Tibial nerve (tissue), 4 donors: ENCODE data around the gene C12orf56. TPM values are rescaled to one million over a fixed set of nuclear protein-coding genes. Genes with fewer than 3 reads are reported as not detected.
"Not testable (repeated sequence)": the region's sequence is repeated elsewhere in the genome, so short reads cannot be mapped to it uniquely, and the experiment has no call there.

ENCODE experiments used
- DNase-seq, 2 donors: peaks; one replicate each; pipeline ENCODE4 v3.0.0-alpha.2; 2019; ENCODE audit warnings: low spot score in 2 of 2
- H3K27ac ChIP-seq, 4 donors: fragments of 200-600 bp; sonication (generic) in 3 of 4; one replicate each; pipeline ENCODE4 v1.5.1; 2017 to 2019; ENCODE audit warnings: mild to moderate bottlenecking in 1 of 4
- H3K27me3 ChIP-seq, 2 donors: fragments of 200-600 bp; sonication (generic) in 1 of 2; one replicate each; pipeline versions ENCODE4 v1.5.1 to v1.6.0; 2017 to 2019
- H3K36me3 ChIP-seq, 3 donors: fragments of 200-600 bp; sonication (generic); one replicate each; pipeline ENCODE4 v1.5.1; 2018 to 2019
- H3K4me1 ChIP-seq, 4 donors: fragments of 200-600 bp; sonication (generic) in 3 of 4; one replicate each; pipeline ENCODE4 v1.5.1; 2017 to 2019
- H3K4me3 ChIP-seq, 4 donors: fragments of 200-600 bp; sonication (generic) in 3 of 4; one replicate each; pipeline ENCODE4 v1.5.1; 2017 to 2019; ENCODE audit warnings: mild to moderate bottlenecking in 1 of 4, moderate library complexity in 1 of 4
- H3K9me3 ChIP-seq, 4 donors: fragments of 200-600 bp; sonication (generic) in 3 of 4; one replicate each; pipeline ENCODE4 v1.5.1; 2017 to 2019
- EP300 ChIP-seq, 2 donors: sonication (generic); formaldehyde crosslinking; IDR thresholded peaks; one replicate each; pipeline ENCODE4 v1.6.1; 2017; ENCODE audit warnings: antibody characterized with exemption in 2 of 2, mild to moderate bottlenecking in 1 of 2
- POLR2A ChIP-seq, 2 donors: fragments of 450-650 bp; IDR thresholded peaks; one replicate each; pipeline ENCODE4 v1.6.1; 2017; ENCODE audit warnings: antibody characterized with exemption in 2 of 2, mild to moderate bottlenecking in 2 of 2, moderate library complexity in 2 of 2
- WGBS, 2 donors: methylation state at CpG; one replicate each; pipeline ENCODE4 v1.1.5; 2018; 5-methylcytosine and 5-hydroxymethylcytosine counted together
- total RNA-seq, 4 donors: library from RNA; depleted of rRNA; stranded (reverse); fragments of >200 nt; gene quantifications; one replicate each; pipeline ENCODE4 v1.1.0, GENCODE V29; 2016
- TF ChIP-seq, protein P1 (sequence below), 5 experiments: fragments of 200-600 bp in 3 of 5; fragments of 450-650 bp in 2 of 5; sonication (generic) in 3 of 5; IDR thresholded peaks; one replicate each; pipeline ENCODE4 v1.5.1; 2016 to 2019; ENCODE audit warnings: antibody characterized with exemption in 5 of 5, mild to moderate bottlenecking in 3 of 5, moderate library complexity in 2 of 5

The C12orf56 gene
- total RNA-seq, 4 donors from 2014 or later, result 8.7 to 11.6 (median 9.7) TPM

DNA sequence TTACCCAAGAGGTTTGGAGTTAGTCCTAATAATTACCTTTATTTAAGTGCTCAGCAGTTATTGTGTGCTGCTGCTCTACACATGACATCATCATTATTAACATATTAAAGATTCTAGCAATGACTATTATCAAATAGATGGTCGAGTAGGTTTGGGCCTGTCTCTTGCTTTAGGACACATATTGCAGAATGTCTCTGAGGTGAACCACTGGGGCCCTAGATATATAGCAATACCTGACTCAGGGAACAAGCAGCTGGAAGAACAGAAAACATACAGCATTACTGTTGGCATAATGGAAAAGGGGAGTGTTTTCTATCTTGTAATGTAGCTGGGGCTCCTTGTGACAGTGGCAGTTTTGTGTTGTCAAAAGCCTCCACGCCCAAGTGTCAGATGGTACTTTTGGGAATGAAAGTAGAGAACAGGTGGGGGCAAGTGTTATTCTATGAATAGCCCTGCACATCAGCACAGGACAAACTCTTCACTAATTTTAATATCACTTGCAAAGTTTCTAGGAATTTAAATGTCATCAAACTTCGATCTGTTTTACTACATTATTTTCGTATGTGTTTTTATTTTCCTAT is 54.6 kb downstream of the C12orf56 start:
- no peak for DNase-seq
- Histone ChIP-seq H3K4me3 (no peak overlapping the region), H3K36me3 (peaks cover 0 to 6% (median 0%) of the 10 kb centered on the region in 3 donors), H3K4me1 (no peaks in the 10 kb centered on the region), H3K27ac (no peak overlapping the region), H3K9me3 (peaks cover 0 to 4% (median 0%) of the 10 kb centered on the region in 4 donors), H3K27me3 (no peaks in the 10 kb centered on the region)
- WGBS, 2 donors, result 71 to 82% methylated on average over 4 of the region's 4 CpGs
- TF ChIP-seq POLR2A (IDR thresholded peaks at IDR 0.05) (no peak), EP300 (IDR thresholded peaks at IDR 0.05) (no peak)
- TF ChIP-seq, protein P1, sequence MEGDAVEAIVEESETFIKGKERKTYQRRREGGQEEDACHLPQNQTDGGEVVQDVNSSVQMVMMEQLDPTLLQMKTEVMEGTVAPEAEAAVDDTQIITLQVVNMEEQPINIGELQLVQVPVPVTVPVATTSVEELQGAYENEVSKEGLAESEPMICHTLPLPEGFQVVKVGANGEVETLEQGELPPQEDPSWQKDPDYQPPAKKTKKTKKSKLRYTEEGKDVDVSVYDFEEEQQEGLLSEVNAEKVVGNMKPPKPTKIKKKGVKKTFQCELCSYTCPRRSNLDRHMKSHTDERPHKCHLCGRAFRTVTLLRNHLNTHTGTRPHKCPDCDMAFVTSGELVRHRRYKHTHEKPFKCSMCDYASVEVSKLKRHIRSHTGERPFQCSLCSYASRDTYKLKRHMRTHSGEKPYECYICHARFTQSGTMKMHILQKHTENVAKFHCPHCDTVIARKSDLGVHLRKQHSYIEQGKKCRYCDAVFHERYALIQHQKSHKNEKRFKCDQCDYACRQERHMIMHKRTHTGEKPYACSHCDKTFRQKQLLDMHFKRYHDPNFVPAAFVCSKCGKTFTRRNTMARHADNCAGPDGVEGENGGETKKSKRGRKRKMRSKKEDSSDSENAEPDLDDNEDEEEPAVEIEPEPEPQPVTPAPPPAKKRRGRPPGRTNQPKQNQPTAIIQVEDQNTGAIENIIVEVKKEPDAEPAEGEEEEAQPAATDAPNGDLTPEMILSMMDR (IDR thresholded peaks at IDR 0.05), result no peak

GRCh38 chr12:64332938-64333337 is 57.6 kb downstream of the C12orf56 start:
- H3K27ac ChIP-seq, result no peak overlapping the region
- no peak overlapping the region for H3K4me3 ChIP-seq
- no peaks in the 10 kb centered on the region for H3K9me3 ChIP-seq
- no peaks in the 10 kb centered on the region for H3K27me3 ChIP-seq
- H3K4me1 ChIP-seq, result no peaks in the 10 kb centered on the region
- WGBS, 2 donors, result 73 to 80% methylated on average over 2 of the region's 2 CpGs
- DNase-seq, result no peak
- no peaks in the 10 kb centered on the region for H3K36me3 ChIP-seq
- TF ChIP-seq, protein P1 (IDR thresholded peaks at IDR 0.05), result no peak
- no peak for TF ChIP-seq POLR2A (IDR thresholded peaks at IDR 0.05)
- TF ChIP-seq EP300 (IDR thresholded peaks at IDR 0.05), result no peak

DNA sequence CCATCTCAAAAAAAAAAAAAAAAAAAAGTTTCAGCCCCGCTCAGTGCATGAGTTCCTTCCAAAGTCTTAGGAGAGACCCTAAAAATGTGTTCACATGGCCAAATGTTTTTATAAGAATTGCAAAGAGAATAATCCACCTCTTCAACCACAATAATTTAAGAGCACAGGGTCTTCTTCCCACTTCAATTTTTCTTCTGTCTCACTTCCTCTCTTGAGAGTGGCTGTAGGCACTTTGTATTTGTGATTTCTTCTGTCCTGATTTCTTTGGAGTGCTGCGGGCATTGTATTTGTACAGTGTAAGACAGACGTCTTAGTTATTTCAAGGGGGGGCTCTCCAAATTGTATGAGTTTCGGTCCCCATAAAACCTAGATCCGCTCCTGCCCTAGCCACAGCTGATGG is 58.3 kb downstream of the C12orf56 start:
- Histone ChIP-seq H3K4me3 (no peak overlapping the region), H3K27me3 (no peaks in the 10 kb centered on the region), H3K27ac (no peak overlapping the region), H3K4me1 (peaks cover 0 to 4% (median 0%) of the 10 kb centered on the region in 4 donors), H3K36me3 (no peaks in the 10 kb centered on the region), H3K9me3 (no peaks in the 10 kb centered on the region)
- WGBS, 2 donors, result 88 to 89% methylated on average over 5 of the region's 5 CpGs
- no peak for DNase-seq
- TF ChIP-seq, protein P1 (IDR thresholded peaks at IDR 0.05), result no peak
- TF ChIP-seq EP300 (IDR thresholded peaks at IDR 0.05) (no peak), POLR2A (IDR thresholded peaks at IDR 0.05) (no peak)

DNA sequence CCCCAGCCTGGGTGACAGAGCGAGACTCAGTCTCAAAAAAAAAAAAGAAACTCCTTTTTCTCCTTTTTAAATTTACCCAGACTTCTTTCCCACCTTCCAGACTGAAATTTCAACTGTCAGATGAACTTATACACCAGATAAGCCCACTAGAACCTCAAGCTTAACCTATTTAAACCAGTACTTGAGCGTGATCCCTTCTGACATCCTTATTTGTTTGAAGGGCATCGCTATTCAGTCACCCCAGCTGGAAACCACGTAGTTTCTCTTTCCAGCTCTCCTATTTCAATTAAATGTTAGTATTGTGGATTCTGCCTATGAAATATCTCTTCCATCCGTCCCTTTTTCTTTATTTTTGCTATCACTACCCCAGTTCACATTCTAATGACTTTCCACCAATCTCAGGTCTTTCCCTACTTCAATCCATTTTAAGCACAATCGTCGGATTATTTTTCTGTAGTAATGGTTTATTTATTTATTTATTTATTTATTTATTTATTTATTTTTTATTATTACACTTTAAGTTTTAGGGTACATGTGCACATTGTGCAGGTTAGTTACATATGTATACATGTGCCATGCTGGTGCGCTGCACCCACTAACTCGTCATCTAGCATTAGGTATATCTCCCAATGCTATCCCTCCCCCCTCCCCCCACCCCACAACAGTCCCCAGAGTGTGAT is 61.4 kb downstream of the C12orf56 start:
- WGBS, 2 donors, result 94% methylated on average over 9 of the region's 9 CpGs

DNA sequence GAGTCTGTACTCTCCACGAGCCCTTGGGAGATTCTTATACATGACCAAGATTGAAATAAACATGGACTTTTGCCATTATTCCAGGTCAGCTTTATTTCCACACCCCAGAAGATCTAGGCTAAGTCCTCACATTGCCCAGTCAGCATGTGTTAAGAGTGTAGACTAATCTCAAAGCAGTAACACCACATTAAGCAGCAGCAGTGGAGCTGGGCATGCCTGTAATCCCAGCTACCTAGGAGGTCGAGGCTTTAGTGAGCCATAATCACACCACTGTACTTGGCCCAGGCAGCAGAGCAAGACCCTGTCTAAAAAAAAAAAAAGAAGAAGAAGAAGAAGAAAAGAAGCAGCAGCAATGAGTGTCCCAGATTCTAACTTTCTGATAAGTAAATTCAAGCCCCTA is 65.5 kb downstream of the C12orf56 start:
- DNase-seq, result no peak
- no peaks in the 10 kb centered on the region for H3K27me3 ChIP-seq
- H3K4me1 ChIP-seq, result peaks cover 0 to 25% (median 0%) of the 10 kb centered on the region in 4 donors
- H3K36me3 ChIP-seq, result no peaks in the 10 kb centered on the region
- peak overlapping the region in 3 of 4 donors; percentile 0 to 68 (median 53) for H3K27ac ChIP-seq
- H3K9me3 ChIP-seq, result no peaks in the 10 kb centered on the region
- 71 to 77% methylated on average over 2 of the region's 2 CpGs for WGBS, 2 donors
- no peak for TF ChIP-seq EP300 (IDR thresholded peaks at IDR 0.05)
- no peak for TF ChIP-seq POLR2A (IDR thresholded peaks at IDR 0.05)
- TF ChIP-seq, protein P1 (IDR thresholded peaks at IDR 0.05), result no peak
- no peak overlapping the region for H3K4me3 ChIP-seq

More for the DNA sequence above, 61.4 kb downstream of the C12orf56 start:
- H3K4me1 ChIP-seq, result peaks cover 0 to 12% (median 0%) of the 10 kb centered on the region in 4 donors
- not testable (repeated sequence) for DNase-seq, H3K27ac ChIP-seq, H3K27me3 ChIP-seq, H3K4me3 ChIP-seq, H3K36me3 ChIP-seq, H3K9me3 ChIP-seq
